Ishikawa (cell line): ENCODE data around the gene SLC38A2.

Experiments
- CEBPB ChIP-seq: IDR thresholded peaks from 2 replicates; pipeline ENCODE4 v1.6.1; 2012
- CREB1 ChIP-seq: IDR thresholded peaks from 2 replicates; pipeline ENCODE4 v1.6.1; 2012; ENCODE audit warnings: low read depth
- EGR1 ChIP-seq: IDR thresholded peaks from 2 replicates; pipeline ENCODE4 v1.6.1; 2012
- EP300 ChIP-seq: IDR thresholded peaks from 2 replicates; pipeline ENCODE4 v1.6.1; 2012; ENCODE audit warnings: borderline replicate concordance
- FOXM1 ChIP-seq: IDR thresholded peaks from 2 replicates; pipeline ENCODE4 v1.6.1; 2012; ENCODE audit warnings: low read depth, borderline replicate concordance
- MAX ChIP-seq: IDR thresholded peaks from 2 replicates; pipeline ENCODE4 v1.6.1; 2012
- NFIC ChIP-seq: IDR thresholded peaks from 2 replicates; pipeline ENCODE4 v1.6.1; 2012
- RAD21 ChIP-seq: IDR thresholded peaks from 2 replicates; pipeline ENCODE4 v1.6.1; 2012; ENCODE audit warnings: low read depth
- TAF1 ChIP-seq: IDR thresholded peaks from 2 replicates; pipeline ENCODE4 v1.6.1; 2012; ENCODE audit warnings: low read depth, mild to moderate bottlenecking
- TCF12 ChIP-seq: IDR thresholded peaks from 2 replicates; pipeline ENCODE4 v1.6.1; 2012; ENCODE audit warnings: low read depth
- TEAD4 ChIP-seq: IDR thresholded peaks from 2 replicates; pipeline ENCODE4 v1.6.1; 2012
- USF1 ChIP-seq: IDR thresholded peaks from 2 replicates; pipeline ENCODE4 v1.6.1; 2012
- YY1 ChIP-seq: IDR thresholded peaks from 2 replicates; pipeline ENCODE4 v1.6.1; 2012; ENCODE audit warnings: low read depth
- ZBTB7A ChIP-seq: IDR thresholded peaks from 2 replicates; pipeline ENCODE4 v1.6.1; 2012; ENCODE audit warnings: low read depth
- TF ChIP-seq, protein P1 (sequence below): IDR thresholded peaks from 2 replicates; pipeline ENCODE4 v1.6.1; 2012; ENCODE audit warnings: low read depth, mild to moderate bottlenecking

Gene SLC38A2

DNA sequence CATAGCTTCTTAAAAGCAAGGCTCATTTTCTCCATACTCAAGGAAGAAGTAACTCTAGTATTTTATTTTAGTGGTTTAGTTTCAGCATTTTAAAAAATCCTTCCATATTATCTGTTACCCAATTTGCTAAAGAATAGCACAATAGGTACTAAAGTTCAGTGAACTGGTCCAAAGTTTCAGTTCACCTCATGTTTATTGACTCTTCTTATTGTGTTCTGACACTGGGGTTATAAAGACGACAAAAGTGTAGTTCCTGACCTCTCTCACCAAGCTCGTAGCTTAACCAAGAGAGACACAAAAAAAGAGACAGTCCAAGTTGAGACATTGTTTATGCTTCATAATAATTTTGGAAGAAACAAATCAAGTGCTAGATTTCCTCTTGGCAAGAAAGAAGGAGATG lies 40.8 kb upstream of the SLC38A2 start:
- no peak for TF ChIP-seq TEAD4
- TF ChIP-seq YY1 = no peak
- no peak for TF ChIP-seq MAX
- TF ChIP-seq NFIC = no peak
- no peak for TF ChIP-seq CEBPB
- TF ChIP-seq EP300 = no peak
- no peak for TF ChIP-seq RAD21
- no peak for TF ChIP-seq CREB1
- TF ChIP-seq TAF1 = no peak
- TF ChIP-seq USF1 = no peak
- TF ChIP-seq FOXM1 = no peak
- TF ChIP-seq, protein P1, sequence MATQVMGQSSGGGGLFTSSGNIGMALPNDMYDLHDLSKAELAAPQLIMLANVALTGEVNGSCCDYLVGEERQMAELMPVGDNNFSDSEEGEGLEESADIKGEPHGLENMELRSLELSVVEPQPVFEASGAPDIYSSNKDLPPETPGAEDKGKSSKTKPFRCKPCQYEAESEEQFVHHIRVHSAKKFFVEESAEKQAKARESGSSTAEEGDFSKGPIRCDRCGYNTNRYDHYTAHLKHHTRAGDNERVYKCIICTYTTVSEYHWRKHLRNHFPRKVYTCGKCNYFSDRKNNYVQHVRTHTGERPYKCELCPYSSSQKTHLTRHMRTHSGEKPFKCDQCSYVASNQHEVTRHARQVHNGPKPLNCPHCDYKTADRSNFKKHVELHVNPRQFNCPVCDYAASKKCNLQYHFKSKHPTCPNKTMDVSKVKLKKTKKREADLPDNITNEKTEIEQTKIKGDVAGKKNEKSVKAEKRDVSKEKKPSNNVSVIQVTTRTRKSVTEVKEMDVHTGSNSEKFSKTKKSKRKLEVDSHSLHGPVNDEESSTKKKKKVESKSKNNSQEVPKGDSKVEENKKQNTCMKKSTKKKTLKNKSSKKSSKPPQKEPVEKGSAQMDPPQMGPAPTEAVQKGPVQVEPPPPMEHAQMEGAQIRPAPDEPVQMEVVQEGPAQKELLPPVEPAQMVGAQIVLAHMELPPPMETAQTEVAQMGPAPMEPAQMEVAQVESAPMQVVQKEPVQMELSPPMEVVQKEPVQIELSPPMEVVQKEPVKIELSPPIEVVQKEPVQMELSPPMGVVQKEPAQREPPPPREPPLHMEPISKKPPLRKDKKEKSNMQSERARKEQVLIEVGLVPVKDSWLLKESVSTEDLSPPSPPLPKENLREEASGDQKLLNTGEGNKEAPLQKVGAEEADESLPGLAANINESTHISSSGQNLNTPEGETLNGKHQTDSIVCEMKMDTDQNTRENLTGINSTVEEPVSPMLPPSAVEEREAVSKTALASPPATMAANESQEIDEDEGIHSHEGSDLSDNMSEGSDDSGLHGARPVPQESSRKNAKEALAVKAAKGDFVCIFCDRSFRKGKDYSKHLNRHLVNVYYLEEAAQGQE = no peak
- TF ChIP-seq TCF12 = no peak
- no peak for TF ChIP-seq EGR1
- no peak for TF ChIP-seq ZBTB7A

GRCh38 chr12:46412857-46413256 lies 40.3 kb upstream of the SLC38A2 start:
- TF ChIP-seq EP300 = no peak
- no peak for TF ChIP-seq RAD21
- TF ChIP-seq CEBPB = no peak
- TF ChIP-seq FOXM1 = no peak
- no peak for TF ChIP-seq EGR1
- TF ChIP-seq, protein P1 = no peak
- TF ChIP-seq ZBTB7A = no peak
- no peak for TF ChIP-seq NFIC

GRCh38 chr12:46410495-46410894 lies 37.9 kb upstream of the SLC38A2 start:
- TF ChIP-seq USF1 = no peak
- no peak for TF ChIP-seq TAF1

DNA sequence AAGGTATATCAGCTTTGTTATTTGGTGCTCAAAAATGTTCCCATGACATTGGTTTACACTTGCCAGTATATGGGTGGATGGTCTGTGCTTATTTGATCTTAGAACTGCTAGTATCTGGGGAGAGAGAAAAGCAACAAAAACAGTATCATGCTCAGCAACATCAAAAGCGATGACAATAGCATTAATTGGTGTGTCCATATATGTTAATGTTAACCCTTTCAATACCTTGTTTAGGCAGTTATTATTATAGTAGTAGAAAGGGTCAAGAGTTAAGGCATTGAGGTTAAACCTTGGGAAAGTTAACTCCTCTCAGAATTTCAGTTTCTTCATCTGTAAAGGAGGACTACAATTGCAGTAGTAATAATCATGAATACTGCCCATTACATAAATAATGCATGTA lies 37.4 kb upstream of the SLC38A2 start:
- TF ChIP-seq TAF1 (no peak), USF1 (no peak), TEAD4 (no peak), TCF12 (no peak)

DNA sequence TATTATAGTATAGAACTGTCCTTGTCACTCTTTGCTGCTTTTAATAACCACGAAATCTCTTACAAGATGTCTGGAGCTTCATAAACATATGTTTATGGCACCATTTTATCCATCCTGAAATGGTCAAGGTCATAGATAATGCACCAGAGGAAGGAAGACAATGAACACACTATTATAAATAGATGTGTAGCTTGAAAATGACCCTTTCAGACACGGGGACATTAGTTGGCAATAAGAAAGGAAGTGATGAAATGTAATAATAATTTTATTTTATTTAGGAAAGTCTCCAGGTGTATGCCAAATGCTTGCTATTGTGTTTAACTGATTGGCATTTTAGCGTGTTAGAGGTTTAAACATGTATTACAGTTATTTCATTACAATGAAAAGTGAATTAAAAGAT lies 36.8 kb upstream of the SLC38A2 start:
- no peak for TF ChIP-seq EGR1
- TF ChIP-seq USF1 = no peak
- no peak for TF ChIP-seq CREB1
- no peak for TF ChIP-seq FOXM1
- TF ChIP-seq ZBTB7A = no peak
- no peak for TF ChIP-seq TAF1
- TF ChIP-seq, protein P1 = no peak
- TF ChIP-seq RAD21 = no peak
- no peak for TF ChIP-seq EP300
- no peak for TF ChIP-seq TCF12
- TF ChIP-seq NFIC = no peak
- no peak for TF ChIP-seq CEBPB
- no peak for TF ChIP-seq TEAD4
- no peak for TF ChIP-seq YY1
- TF ChIP-seq MAX = no peak
